ENCODE data around the gene PIGM.
"Not testable (repeated sequence)": the region's sequence is repeated elsewhere in the genome, so short reads cannot be mapped to it uniquely, and the experiment has no call there.

Gene PIGM

DNA sequence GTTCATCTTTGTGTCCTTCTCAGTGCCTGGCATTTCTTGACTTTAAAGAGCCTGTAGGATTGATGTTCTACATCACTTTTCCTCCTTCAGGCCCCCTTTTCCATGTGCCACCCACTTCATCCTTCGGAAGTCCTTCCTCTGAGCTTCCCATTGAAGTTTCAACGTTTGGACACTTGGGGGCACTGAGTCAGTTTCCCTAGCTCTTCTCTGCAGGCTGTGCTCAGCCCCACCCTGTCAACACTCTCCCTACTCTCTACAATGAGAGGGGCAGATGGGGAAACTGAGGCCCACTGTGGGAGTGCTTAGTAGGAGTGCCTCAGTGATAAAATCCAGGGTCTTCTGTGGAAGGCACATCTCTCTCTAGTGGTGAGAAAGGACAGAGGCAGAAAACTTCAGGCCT is 26.3 kb upstream of the PIGM start:
- no peak for DNase-seq

DNA sequence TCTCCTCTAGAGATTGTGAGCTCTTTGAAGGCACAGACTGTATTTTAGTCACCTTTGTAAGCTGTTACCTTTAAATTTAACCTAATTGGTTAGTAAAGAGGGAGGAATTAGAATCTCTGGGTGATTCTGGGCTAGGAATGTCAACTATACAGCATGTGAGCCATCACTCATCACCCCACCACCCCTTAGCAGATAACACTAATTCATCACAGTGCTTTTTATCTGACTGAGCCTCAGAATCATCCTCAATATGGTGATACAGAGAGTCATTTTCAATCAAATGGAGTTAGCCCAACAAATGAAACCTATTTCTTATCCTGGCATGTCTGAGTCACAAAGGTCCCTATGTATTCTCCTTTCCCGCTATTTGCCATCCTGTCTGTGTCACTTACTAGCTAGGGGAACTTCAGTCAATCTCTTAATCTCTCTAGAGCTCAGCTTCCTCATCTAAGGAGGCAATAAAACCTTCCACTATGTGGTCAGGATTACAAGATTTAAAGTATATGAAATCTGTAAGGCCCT is 24.9 kb upstream of the PIGM start:
- DNase-seq, result no peak

DNA sequence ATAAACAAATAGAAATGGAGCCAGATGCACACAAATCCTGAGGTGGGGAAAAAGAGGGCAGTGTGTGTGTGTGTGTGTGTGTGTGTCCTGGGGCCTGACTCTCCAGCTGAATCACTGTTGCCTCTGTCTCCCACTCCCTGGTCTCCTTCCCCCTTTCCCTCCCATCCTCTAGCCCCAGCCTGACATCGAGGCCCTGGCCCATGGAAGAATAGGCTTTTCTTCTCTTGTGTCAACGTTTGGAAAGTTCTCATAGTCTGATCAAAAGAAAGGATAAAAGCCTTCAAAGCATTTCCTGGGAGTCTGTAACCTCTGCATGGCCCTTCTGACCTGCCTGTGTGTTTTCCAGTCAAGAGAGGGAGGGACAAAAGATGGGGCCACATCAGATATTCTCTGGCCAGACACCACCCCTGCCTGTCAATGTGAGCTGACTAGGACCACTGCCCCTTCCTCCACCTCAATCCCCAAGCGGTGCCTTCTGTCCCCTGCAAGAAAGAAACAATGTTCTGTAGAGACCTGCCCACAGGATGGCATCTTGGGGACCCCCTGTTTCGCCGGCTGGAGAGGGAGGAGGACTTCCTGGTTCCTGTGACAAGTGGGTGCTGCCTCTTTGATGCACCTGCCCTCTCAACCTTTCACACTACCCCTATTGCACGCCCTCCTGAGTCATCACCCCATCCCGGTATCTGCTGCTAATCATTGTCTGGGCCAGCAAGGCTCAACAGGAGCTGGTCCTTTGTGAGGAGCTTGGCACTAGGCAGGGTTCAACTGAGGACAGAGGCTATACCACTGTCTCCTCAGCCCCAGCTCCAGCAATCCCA is 22.0 kb upstream of the PIGM start:
- no peak for DNase-seq

DNA sequence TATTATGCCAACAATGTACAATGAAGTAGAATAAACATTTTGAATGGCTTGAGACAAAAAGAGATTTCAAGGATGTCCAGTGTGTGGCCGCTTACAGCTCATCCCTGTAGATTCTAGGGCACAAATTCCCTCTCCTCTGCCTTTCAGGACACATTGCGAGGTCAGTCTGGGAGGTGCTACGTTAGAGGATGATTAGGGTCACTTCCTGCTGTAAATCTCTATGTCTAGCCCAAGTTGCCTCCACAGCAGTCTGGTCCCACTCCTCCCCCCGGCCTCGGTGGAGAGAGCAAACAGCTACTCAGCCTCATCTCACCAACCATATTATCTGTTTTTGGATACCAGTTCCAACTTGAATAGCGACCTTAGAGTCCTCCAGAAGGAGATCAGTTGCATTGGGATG is 21.1 kb upstream of the PIGM start:
- no peak for DNase-seq

DNA sequence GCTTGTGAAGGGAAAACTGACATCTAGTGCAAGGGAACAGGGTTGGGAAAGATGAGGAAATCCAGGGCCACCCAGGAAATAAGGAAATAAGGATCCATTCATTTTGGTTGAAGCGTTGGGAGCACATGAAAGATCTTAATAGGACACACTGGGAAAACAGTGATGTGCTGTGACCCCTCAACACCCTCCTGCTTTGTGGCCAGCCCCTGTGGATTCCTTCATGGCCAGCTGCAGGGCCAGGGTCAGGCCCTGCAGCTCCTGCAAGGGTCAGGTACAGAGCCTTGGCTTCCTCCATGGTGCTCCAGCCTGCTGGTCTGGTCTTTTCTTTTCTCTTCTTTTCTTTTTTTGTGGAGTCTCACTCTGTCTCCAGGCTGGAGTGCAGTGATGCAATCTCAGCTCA is 18.8 kb upstream of the PIGM start:
- DNase-seq, result no peak

DNA sequence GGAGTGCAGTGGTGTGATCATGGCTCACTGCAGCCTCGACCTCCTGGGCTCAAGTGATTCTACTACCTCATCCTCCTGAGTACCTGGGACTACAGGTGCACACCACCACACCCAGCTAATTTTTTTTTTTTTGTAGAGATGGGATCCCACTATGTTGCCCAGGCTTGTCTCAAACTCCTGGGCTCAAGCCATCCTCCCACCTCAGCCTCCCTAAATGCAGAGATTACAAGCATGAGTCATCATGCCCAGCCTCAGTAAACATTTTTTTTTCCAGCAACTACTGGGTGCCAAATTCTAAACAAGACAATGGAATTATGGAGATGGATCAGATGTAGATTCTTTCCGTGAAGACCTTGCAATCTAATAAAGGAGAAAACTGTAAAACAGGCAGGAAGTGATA is 18.4 kb upstream of the PIGM start:
- not testable (repeated sequence) for DNase-seq

DNA sequence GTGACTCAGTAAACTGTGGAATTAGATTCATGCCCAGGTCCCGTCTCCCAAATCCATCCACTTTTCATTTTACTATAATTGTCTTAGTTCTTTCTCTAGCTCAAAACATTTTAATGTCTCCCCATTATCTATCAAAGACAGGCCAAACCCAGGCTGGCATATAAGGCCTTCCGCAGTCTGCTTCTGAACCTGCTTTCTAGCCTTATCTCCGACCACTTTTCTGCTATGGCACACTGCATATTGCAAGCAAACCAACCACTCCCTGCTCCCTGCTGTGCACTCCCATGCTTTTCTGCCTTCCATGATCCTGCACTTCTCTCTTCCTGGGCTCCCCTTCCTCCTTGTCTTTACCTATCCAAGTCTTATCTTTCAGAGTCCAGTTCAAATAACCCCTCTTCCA is 17.3 kb upstream of the PIGM start:
- no peak for DNase-seq

DNA sequence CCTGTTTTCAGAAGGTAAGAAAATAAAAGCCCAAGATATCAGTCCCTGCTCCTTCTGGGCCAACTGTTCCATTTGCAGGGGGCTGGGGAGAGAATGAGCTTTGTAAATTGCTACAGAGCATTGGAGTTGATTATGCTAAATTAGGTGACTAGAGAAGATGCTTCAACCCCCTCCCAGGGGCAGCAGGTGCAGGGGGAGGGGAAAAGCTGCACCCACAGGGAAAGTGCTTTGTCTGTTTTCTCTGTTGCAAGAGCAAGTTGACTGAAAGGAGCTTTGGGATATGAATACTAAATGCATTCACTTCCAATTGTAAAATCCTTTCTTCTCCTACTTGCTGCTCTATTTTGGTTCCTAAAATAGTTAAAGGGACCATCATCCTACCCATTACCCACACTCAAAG is 16.5 kb upstream of the PIGM start:
- DNase-seq, result no peak

DNA sequence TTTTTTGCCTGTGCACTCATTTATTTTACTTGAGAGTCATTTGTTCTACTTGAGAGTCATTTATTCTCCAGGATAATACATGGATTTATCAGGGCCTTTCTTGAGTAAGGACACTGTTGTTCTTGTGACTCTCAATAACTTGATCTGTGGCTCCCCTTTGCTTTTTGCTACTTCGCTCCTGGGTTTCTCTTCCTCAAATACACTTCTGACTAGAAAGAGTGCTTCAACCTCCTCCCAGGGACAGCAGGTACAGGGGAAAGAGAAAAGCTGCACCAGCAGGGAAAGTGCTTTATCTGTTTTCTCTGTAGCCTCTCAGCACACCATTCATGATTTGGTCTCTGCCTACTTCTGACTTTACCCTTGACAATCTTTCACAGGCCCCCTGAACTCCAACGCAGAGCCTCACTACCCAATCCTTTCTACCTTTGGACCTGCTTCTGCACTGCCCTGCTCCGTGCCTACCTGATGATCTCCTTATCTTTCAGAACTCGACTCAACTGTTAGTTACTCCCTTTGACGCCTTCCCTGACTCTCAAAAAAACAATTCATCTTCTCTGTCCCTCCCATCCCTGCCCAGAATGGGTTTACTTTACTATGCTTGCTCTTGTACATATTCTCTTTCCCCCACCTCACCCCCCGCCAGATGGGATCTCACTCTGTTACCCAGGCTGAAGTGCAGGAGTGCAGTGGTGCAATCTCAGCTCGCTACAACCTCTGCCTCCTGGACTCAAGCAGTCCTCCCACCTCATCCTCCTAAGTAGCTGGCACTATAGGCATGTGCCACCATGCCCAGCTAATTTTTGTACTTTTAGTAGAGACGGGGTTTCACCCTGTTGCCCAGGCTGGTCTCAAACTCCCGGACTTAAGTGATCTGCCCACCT is 15.6 kb upstream of the PIGM start:
- no peak for DNase-seq

DNA sequence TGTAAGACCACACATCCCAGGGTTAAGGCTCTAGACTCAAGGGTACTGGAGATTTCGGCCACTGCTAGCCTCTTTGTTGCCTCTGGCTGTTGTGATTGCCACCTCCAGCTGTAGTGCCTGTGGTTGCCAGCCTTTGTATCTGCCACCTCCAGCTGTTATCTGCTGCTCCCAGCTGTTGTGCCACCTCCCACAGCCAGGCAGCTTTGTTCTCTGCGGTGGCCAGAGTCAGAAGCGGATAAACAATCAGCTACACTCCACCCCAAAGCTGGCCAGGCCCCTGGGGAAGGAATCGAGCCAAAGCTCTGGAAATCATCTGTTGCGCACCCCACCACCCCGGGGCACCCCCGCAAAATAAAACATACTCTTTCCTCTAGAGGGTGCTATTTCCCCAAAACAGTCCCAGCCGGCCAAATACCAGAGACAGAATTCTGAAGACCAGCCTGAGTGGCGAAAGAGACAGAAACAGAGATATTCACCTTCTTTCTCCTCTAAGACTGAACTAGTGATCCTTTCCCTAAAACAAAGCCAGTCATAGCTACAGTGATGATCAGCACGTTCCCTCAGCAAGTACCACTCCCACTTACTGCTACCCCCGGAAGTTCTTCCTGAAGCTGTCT is 14.8 kb upstream of the PIGM start:
- DNase-seq, result peak; percentile 49

DNA sequence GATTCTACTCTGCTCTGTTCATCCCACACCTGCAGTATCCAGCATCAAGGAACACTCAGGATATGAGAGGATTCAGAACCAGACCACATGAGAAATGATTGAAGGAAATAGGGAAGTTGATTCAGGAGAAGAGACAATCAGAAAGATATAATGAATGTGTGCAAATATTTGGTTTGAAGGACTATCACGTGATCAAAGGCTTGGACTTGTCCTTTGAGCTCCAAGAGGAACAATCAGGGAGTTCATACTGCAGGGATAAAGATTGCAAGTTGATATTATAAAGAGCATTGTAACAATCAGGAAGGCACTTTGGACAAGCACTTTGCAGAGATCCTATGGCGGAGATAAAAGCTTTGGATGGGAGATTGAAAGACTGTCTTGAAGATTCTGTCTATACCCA is 13.9 kb upstream of the PIGM start:
- no peak for DNase-seq

DNA sequence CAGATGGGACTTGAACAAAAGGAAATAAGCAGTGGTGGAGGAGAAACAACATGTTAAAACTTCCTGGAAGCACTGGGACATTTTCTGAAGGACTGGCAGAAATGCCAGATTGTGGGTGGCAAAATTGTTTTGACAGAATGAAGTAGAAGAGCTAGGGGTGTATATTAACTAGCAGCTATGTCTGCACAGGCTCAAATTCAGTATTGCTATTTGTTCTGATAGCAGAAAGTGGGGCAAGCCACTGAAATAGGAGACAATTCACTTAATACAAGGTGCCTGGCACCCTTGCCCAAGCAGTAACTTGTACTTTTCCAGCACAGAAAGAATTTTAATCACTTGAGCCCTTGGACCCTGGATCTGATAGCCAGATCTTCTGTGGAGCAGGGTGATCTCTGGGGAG is 11.8 kb upstream of the PIGM start:
- no peak for DNase-seq

DNA sequence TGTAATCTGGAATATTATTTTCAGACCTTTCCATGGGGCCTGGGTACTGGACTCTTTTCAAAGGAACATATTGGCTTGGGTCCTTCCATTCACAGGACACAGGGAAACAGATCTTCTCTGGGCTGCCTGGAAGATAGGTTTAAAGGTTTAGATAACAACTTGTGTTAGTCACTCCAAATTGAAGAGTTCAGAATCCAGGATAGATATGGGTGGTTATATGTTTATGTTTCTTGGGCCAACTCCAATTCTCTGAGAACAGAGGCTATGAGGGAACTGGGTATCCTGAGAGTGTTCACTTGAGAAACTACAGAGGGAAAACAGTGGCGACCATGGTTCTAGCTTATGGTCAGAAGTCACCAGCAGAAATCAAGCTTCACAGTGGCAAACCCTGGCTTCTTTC is 8.7 kb upstream of the PIGM start:
- DNase-seq, result no peak

DNA sequence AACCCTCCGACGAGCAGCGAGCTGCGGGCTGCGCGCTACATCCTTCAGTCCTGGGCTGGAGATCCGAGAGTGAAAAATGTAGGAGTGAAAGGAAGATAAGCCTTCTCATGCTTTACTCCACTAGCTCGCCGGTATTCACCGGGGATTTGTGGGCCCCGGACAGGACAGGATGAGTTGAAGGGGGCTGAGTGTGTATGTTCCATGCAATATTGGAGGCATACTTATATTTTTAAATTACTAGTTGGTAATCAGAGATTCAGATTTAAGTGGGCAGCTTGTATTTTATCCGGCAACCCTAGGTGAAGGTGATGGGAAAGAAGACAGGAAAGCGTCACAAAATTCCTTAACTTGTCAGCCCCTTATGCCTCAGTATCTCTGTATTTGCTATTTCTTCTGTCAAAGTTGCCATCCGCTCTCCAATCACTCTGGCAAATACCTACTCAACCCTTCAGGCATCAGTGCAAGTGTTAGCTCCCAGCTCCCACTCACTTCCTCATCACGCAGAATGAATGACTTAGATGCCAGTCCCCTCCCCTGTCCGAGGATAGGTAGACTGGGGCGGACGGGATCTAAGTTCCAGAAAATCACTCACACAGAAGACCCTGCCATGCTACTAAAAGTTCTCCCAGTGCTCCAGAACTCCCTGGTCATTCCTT is 503 bp upstream of the PIGM start:
- DNase-seq, result peak; percentile 4

DNA sequence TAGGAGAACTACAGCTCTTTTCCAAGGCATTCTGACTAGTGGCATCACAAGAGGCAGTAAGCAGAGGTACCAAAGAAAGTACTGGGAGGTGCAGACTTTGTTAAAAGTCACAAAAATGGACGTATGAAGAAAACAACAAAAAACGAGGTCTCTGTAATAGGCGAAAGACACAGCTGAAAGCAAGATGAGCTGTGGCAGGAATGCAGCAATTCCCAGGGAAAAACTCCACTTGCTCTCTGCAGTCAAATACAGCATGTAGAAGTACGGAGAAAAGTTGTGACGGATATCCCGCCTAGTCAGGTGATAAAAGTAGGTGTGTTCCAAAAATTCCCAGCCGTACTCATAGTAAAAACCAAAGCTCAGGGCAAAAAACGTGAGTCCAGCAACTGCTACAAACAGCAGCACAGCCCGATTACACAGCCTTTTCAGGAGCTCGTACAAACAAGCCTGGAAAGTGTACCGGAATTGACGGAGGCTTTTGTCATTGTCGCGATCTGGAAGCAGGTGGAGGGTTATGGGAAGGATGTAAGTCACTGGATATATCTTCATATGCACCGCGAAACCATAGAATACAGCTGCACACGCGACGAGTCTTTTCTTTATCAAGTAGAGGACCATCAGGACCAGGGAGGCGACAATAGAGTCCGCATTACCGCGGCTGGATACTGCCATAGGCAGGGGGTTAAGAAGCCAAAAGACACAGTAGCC is 979 bp downstream of the PIGM start:
- DNase-seq, result no peak

DNA sequence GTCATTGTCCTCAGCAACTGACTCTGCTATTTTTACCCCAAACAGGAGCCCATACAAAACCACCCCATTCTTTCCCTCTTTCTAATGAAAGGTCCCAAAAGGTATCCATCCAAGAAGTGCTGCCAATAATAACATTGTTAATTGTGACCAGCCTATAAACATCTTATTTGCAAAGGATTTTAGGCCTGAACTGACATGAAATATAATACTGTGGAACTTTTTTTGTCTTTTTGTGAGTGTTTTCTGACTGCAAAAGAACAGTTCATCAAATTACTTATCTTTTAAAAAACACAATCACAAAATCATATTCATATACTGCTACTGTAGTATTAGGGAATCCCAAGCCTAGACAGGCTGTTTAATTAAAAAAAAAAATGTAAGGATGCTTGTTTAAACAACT is 3.4 kb downstream of the PIGM start:
- no peak for DNase-seq

DNA sequence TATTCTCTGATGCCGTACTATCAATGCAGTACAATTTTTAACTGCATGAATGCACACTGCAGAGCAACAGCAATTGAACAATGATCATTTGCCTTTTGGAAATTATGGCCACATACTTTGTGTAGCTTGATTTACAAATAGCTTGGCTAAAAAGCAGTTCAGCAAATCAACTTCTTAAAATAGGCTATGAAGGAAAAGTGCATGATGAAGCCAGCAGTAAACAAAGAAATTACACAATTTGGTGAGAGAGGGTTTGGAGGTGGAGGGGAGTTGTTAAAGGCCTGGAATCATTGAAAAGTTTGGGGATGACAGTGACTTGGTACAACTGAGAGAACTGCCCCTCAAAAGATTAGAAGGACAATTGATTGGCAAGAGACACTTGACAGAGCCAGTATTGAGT is 6.5 kb downstream of the PIGM start:
- no peak for DNase-seq

DNA sequence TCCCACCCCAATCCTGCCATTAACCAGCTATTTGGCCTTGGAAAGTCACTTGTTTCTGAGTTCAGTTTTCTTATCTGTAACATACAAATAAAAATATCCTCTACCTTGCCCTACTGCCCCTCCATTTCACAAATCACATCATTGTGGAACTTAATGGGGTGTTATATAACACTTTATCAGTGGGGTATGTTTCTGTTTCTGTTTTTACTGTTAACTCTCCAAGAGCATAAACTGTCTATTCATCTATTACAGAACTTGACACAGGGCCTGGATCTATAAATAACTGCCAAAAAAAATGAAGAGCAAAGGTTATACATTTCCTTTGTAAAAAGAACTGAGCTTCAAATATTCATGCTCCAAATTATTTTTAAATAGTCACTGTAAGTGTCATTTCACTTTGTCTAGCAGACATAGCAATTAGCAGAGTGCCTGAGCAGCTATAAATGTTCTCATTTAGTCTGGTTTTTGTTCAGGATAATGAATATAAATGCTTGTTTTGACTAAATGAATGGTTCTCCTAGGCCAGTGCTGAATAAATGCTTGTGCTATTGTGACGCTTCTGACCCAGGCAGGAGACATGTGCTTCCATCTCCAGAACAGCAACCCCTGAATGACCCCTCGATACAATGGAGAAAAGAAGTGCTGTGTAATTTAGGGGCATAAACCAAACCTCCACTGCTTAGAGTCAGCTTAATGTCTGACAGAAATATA is 7.4 kb downstream of the PIGM start:
- DNase-seq, result no peak

DNA sequence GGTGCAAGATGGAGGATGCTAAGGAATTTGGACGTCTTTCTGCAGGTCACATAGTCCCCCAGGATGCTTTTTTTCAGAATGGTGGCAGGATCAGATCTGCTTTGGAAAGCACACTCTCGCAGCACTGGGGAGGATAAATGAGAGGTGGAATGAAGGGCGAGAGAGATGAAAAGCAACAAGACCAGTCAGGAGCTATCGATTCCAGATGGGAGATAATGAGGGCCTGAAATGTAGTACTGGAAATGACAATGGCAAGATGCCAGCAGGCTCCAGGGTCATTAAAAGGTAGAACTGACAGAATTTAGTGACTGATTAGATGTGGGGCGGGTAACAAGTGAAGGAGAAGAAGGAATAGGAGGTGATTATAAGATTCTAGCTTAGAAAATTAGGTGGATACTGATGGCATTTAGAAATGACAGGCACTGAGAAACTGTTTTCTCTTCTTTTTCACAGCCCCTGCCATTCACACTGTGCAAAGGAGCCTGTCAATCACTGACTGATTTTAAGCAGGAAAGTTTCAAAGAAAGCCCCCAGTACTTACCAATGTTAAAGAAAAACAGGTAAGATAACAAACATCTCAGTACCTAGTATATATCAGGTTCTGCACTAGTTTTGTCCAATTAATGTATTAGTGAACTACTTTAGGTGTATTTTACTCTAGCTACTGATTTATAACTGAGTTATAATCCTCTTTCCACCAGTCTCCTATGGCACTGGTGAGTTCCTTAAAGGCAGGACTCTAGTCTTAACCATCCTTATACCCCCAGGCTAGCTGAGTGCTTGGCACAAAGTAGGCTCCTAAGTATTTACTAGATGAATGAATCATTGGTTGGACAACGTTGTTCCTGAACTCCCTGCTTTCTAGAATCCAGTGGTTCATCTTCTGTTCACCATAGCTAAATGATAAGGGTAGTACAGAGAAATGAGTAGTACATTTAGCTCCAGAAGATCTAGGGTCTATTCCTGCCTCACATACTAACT is 9.2 kb downstream of the PIGM start:
- DNase-seq, result no peak

DNA sequence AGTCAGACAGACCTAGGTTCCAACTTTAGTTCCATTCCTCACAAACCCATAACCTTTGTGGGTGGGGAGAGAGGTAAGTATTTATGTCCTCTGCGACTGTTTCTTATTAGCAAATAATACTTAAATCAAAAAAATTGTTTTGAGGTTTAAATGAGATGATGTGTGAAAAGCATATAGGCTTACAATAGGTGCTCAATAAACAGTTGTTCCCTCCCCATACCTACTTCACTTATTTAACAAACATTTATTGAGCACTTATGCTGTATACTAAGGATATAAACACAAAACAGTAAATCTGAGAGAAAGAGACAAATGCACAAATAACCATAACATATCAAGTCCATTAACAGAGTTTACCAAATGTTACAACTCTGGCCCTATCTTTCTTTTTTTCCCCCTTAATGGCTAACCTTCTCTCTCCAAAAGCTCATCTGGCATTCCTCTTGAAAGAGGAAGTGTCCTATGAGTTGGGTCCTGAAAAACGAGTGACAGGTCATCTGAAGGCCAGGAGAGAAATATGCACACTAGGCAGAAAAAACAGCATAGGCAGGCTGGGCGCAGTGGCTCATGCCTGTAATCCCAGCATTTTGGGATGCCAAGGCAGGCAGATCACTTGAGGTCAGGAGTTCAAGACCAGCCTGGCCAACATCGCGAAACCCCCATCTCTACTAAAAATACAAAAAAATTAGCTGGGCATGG is 10.3 kb downstream of the PIGM start:
- DNase-seq, result no peak
